Small intestine (tissue), 7 donors: ENCODE data around the gene SIK2. TPM values are rescaled to one million over a fixed set of nuclear protein-coding genes. Genes with fewer than 3 reads are reported as not detected.

Experiments
- DNase-seq, 2 donors: peaks; one replicate each; pipeline versions ENCODE4 v3.0.0 to v3.0.0-alpha.2; 2013
- FAIRE-seq: peaks from 2 replicates; lab custom pipeline; 2012; peaks lifted over from hg19 to GRCh38; lab: Jason Lieb, UNC
- H3K27ac ChIP-seq, 3 donors: one replicate each; pipeline ENCODE4 v1.5.1; 2013; ENCODE audit warnings: low read length in 2 of 3, mild to moderate bottlenecking in 2 of 3, control low read depth in 1 of 3, inconsistent platforms in 1 of 3, low read depth in 1 of 3, moderate library complexity in 1 of 3
- H3K27me3 ChIP-seq, 3 donors: one replicate each; pipeline ENCODE4 v1.6.1; 2013; ENCODE audit warnings: low read length in 3 of 3, inconsistent platforms in 1 of 3; ENCODE audit not compliant: control insufficient read depth in 3 of 3, insufficient read depth in 3 of 3
- H3K36me3 ChIP-seq, 3 donors: one replicate each; pipeline ENCODE4 v1.6.1; 2013; ENCODE audit warnings: low read length in 3 of 3, inconsistent platforms in 1 of 3, low read depth in 1 of 3, mild to moderate bottlenecking in 1 of 3, moderate library complexity in 1 of 3; ENCODE audit not compliant: control insufficient read depth in 3 of 3, insufficient read depth in 2 of 3
- H3K4me1 ChIP-seq, 3 donors: one replicate each; pipeline ENCODE4 v1.6.1; 2013; ENCODE audit warnings: low read length in 2 of 3, inconsistent platforms in 1 of 3, low read depth in 1 of 3, mild to moderate bottlenecking in 1 of 3, moderate library complexity in 1 of 3; ENCODE audit not compliant: control insufficient read depth in 3 of 3, insufficient read depth in 2 of 3
- H3K4me3 ChIP-seq, 3 donors: one replicate each; pipeline ENCODE4 v1.5.1; 2013; ENCODE audit warnings: low read length in 3 of 3, control low read depth in 1 of 3, inconsistent platforms in 1 of 3, low read depth in 1 of 3, mild to moderate bottlenecking in 1 of 3, moderate library complexity in 1 of 3
- H3K9me3 ChIP-seq, 2 donors: one replicate each; pipeline ENCODE4 v1.6.1; 2013; ENCODE audit warnings: low read depth in 1 of 2, low read length in 1 of 2; ENCODE audit not compliant: control insufficient read depth in 2 of 2, insufficient read depth in 1 of 2
- WGBS, 3 donors: extraction: QIAGEN DNeasy Blood & Tissue Kit; methylation state at CpG; one replicate each; pipeline ENCODE4 v1.1.7; 2013; 5-methylcytosine and 5-hydroxymethylcytosine counted together
- polyA plus RNA-seq, 4 donors: library from polyadenylated mRNA; stranded (reverse) in 3 of 4; unstranded in 1 of 4; fragments of 200-250 nt in 3 of 4; fragments of 120-200 nt in 1 of 4; gene quantifications; one replicate each; pipeline versions ENCODE4 v1.2.1 to v1.2.3, GENCODE V29; 2013
- donor health status: healthy with polysubstance abuse.
- donor health status: control.
- donor health status: control.
- donor health status: Bipolar disorder and iron deficiency.
- donor health status: healthy.

SIK2 gene
- polyA plus RNA-seq, 4 donors, result 3.8 to 22.5 (median 5.6) TPM

DNA sequence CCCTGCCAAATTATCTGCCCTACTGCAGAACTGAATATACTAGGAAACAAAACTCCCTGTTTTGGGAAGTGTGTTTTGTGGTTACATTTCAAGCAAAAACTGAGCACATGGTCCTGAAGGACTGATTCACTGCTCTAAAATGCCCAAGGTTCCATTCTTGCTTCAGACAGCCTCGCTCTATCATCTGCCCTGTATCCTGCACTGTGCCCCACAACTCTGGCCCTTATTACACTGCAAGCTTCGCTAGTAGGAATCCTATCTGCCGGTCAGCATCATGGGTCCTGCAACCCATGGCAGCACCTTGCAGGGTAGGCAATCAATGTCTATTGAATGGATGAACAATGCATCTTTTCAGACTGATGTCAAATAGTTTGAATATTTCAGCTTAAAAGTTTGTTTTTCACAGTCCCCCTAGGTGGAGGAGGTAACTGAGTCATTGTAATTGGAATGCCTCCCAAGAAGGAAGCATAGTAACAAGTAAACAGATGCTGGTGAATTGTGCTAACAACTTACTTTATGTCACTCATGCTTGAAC is 40.4 kb upstream of the SIK2 start:
- no peaks in the 10 kb centered on the region for H3K9me3 ChIP-seq

DNA sequence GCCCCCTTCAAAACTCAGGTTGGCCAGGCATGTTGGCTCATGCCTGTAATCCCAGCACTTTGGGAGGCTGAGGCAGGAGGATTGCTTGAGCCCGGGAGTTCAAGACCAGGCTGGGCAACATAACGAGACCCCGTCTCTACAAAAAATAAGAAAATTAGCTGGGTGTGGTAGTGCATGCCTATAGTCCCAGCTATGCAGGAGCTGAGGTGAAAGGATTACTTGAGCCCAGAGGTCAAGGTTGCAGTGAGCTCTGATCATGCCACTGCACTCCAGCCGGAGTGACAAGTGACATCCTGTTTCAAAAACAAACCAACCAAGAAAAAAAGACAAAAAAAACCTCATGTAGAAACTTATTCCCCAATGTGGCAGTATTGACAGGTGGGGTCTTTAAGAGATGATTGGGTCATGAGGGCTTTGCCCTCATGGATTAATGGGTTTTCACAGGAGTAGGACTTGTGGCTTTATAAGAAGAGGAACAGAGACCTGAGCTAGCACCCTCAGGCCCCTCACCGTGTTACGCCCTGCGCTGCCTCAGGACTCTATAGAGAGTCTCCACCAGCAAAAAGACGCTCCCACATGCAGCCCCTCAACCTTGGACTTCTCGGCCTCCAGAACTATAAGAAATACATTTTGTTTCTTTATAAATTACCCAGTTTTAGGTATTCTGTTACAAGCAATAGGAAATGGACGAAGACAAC is 39.4 kb upstream of the SIK2 start:
- H3K4me1 ChIP-seq, result no peaks in the 10 kb centered on the region
- FAIRE-seq (no peak), DNase-seq (no peak)
- H3K27ac ChIP-seq, result no peak overlapping the region
- no peak overlapping the region for H3K4me3 ChIP-seq
- WGBS, 3 donors, result 75 to 84% (median 83%) methylated on average over 10 of the region's 10 CpGs
- H3K36me3 ChIP-seq, result peaks cover 0 to 4% (median 0%) of the 10 kb centered on the region in 3 donors
- H3K9me3 ChIP-seq, result no peaks in the 10 kb centered on the region
- H3K27me3 ChIP-seq, result no peaks in the 10 kb centered on the region

More for the DNA sequence above, 40.4 kb upstream of the SIK2 start:
- no peaks in the 10 kb centered on the region for H3K27me3 ChIP-seq
- no peak overlapping the region for H3K27ac ChIP-seq
- peaks cover 0 to 4% (median 0%) of the 10 kb centered on the region in 3 donors for H3K36me3 ChIP-seq
- FAIRE-seq (no peak), DNase-seq (no peak)
- 65 to 80% (median 72%) methylated on average over 3 of the region's 3 CpGs for WGBS, 3 donors
- H3K4me3 ChIP-seq, result no peak overlapping the region
- no peaks in the 10 kb centered on the region for H3K4me1 ChIP-seq

DNA sequence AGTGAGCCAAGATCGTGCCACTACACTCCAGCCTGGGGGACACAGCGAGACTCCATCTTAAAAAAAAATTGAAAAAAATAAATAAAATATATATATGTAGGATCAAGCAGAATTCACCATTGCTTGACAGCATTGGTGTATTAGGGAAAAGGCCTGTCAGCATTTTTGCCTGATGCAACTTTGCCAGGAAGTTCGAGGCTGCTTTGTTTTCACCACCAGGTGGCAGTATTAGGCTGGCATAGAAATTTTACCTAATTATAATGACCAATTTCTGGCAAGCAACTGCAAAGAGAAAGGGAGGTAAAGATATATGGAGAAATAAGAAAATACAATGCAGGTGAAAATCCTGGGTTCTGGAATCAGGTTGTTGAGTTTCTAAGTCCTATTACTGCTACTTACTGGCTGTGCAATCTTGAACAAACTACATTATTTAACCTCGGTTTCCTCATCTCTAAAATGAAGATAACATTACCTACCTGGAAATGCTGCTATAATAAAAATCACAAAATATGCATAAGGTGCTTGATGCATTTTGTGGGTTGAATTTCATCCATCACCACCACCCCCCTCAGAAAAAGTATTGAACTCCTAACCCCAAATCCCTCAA is 37.0 kb upstream of the SIK2 start:
- Histone ChIP-seq H3K27me3 (no peaks in the 10 kb centered on the region), H3K9me3 (no peaks in the 10 kb centered on the region), H3K27ac (no peak overlapping the region), H3K4me1 (no peaks in the 10 kb centered on the region), H3K36me3 (no peaks in the 10 kb centered on the region), H3K4me3 (no peak overlapping the region)
- 56 to 63% (median 63%) methylated on average over 4 of the region's 4 CpGs for WGBS, 3 donors
- DNase-seq (peak; percentile 72 to 81), FAIRE-seq (no peak)

DNA sequence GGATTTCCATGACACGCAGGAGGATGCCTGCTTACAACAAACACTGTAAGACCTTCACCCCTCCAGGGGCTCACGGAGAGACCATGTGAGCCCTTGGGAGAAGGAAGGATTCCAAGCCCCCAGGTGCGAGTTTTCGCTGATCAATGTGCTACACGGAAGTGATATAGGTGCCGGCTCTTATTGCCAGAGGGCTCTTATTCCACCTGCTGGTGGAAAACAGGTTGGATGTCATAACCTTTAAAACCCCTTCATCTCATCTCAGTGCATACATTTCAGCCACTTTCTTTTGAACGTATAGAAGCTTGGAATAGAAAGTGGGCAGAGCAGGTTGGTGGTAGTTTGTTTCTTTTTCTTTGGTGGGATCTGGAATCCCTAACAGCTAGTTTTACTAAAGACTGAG is 35.9 kb upstream of the SIK2 start:
- H3K9me3 ChIP-seq, result no peaks in the 10 kb centered on the region
- H3K36me3 ChIP-seq, result no peaks in the 10 kb centered on the region
- WGBS, 3 donors, result 47 to 81% (median 78%) methylated on average over 7 of the region's 7 CpGs
- DNase-seq, result no peak
- no peak overlapping the region for H3K4me3 ChIP-seq
- FAIRE-seq, result no peak
- peaks cover 0 to under 1% (median 0%) of the 10 kb centered on the region in 3 donors for H3K4me1 ChIP-seq
- no peak overlapping the region for H3K27ac ChIP-seq
- H3K27me3 ChIP-seq, result no peaks in the 10 kb centered on the region

DNA sequence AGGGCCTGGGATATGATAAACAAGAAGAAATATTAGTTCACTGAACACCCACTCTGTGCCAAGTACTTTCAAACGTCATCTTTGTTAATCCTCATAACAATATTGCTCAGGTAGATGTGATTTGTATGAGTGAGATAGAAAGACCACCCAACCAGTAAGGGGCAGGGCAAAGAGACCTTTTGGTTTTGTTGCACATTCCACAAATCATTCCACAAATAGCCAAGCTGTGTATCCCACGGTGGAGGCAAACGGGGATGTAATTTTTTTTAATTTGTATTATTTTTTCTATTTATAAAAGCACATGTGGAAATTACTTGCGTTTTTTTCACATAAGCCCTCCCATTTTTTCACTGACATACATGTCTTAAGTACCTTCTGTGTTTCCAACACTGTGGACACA is 32.8 kb upstream of the SIK2 start:
- Histone ChIP-seq H3K27ac (no peak overlapping the region), H3K9me3 (no peaks in the 10 kb centered on the region), H3K4me3 (no peak overlapping the region), H3K36me3 (no peaks in the 10 kb centered on the region), H3K4me1 (peaks cover 6 to 20% (median 7%) of the 10 kb centered on the region in 3 donors), H3K27me3 (no peaks in the 10 kb centered on the region)
- WGBS, 3 donors, result 64 to 81% (median 69%) methylated on average over 4 of the region's 4 CpGs
- FAIRE-seq (no peak), DNase-seq (no peak)

DNA sequence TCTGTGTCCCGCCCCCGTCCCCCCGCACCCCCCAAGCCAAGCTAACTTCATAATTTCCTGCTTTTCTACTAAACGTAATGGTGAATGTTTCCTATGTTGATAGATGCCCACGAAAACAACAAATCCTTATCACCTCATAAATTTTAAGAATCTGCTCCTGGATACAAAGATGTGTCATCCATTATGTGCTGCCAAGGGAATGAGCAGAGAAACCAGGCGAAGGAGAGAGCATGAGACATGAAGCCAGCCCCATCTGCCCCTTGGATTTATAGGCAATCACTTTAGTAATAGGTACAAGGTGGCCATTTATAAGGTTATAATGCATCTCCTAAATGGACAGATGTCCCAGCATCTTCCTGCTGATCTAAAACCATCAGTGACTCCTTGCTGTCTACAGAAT is 31.5 kb upstream of the SIK2 start:
- FAIRE-seq (no peak), DNase-seq (no peak)

DNA sequence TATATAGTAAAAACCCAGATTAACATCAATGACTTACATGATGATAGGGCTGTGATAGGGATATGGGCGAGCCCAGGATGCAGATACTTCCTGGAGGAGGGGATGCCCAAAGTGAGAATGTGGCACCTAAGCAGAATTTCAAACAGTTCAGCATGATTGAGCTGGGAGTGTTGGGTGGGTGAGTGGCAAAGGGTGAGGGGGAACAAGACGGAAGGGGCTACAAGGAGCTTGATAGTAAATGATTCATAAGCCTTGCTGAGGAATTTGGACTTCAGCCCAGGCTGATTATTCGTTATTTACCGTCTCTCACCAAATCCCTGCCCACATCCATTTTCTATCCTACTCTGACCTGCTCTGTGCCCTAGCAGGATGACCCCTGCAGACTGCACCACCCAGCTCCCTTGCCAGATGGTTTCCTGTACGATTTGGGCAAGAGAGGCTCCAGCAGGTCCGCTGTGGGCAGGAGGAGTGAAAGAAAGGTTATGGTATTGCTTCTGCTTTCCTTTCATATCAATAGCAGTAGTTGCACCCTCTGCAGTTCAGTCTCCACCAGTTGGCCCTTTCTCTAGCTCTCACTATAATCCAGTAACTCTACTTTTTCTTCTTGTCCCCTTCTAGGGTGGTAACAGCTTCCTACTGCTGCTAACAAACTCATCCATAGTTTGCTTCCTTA is 30.3 kb upstream of the SIK2 start:
- DNase-seq, result peak; percentile 57 to 61
- H3K27ac ChIP-seq, result no peak overlapping the region
- no peaks in the 10 kb centered on the region for H3K9me3 ChIP-seq
- FAIRE-seq, result no peak
- H3K27me3 ChIP-seq, result no peaks in the 10 kb centered on the region
- H3K4me3 ChIP-seq, result no peak overlapping the region
- H3K4me1 ChIP-seq, result peaks cover 6 to 24% (median 7%) of the 10 kb centered on the region in 3 donors
- H3K36me3 ChIP-seq, result no peaks in the 10 kb centered on the region
- 9 to 34% (median 22%) methylated on average over 6 of the region's 6 CpGs for WGBS, 3 donors

More for the DNA sequence above, 31.5 kb upstream of the SIK2 start:
- H3K27ac ChIP-seq, result no peak overlapping the region
- no peak overlapping the region for H3K4me3 ChIP-seq
- H3K9me3 ChIP-seq, result no peaks in the 10 kb centered on the region
- H3K4me1 ChIP-seq, result peaks cover 6 to 24% (median 7%) of the 10 kb centered on the region in 3 donors
- H3K36me3 ChIP-seq, result no peaks in the 10 kb centered on the region
- WGBS, 3 donors, result 72 to 86% (median 73%) methylated on average over 6 of the region's 6 CpGs
- no peaks in the 10 kb centered on the region for H3K27me3 ChIP-seq

DNA sequence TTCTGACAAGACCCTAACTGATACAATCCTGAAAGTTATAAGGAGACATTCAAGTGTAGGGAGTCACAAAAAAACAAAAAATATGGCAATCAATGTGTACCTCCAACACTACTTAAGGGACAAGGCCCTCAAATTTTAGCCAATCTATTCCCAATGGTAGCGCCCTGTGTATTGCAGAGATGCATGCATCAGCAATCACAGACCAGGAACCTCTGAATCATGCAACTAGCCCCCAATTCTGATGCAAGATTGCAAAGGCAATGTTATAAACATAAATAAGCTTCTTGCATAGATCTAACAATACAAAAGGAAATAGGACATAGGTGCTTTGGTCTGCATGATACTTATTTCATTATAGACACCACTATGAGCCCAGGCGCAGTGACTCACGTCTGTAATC is 29.7 kb upstream of the SIK2 start:
- DNase-seq (no peak), FAIRE-seq (no peak)
- Histone ChIP-seq H3K36me3 (no peaks in the 10 kb centered on the region), H3K27ac (no peak overlapping the region), H3K27me3 (no peaks in the 10 kb centered on the region), H3K4me3 (no peak overlapping the region), H3K9me3 (no peaks in the 10 kb centered on the region), H3K4me1 (peaks cover 6 to 24% (median 7%) of the 10 kb centered on the region in 3 donors)
- 93 to 98% (median 93%) methylated on average over 3 of the region's 3 CpGs for WGBS, 3 donors
